Peyer's patch (tissue), 4 donors: ENCODE data around the gene PACRG. TPM values are rescaled to one million over a fixed set of nuclear protein-coding genes. Genes with fewer than 3 reads are reported as not detected.

Experiments used
- DNase-seq, 3 donors: peaks; one replicate each; pipeline ENCODE4 v3.0.0-alpha.2; 2017 to 2019
- H3K27ac ChIP-seq, 4 donors: fragments of 200-600 bp; sonication (generic); one replicate each; pipeline ENCODE4 v1.5.1; 2016 to 2019
- H3K27me3 ChIP-seq, 2 donors: fragments of 200-600 bp; sonication (generic); one replicate each; pipeline ENCODE4 v1.5.1; 2019
- H3K36me3 ChIP-seq, 3 donors: fragments of 200-600 bp; sonication (generic); one replicate each; pipeline ENCODE4 v1.5.1; 2016 to 2019
- H3K4me1 ChIP-seq, 4 donors: fragments of 200-600 bp; sonication (generic); one replicate each; pipeline ENCODE4 v1.5.1; 2016 to 2019
- H3K4me3 ChIP-seq, 4 donors: fragments of 200-600 bp; sonication (generic); 1 replicate in 3 of 4; 2 replicates in 1 of 4; pipeline ENCODE4 v1.5.1; 2016 to 2019; ENCODE audit warnings: mild to moderate bottlenecking in 1 of 4
- H3K9me3 ChIP-seq, 4 donors: fragments of 200-600 bp; sonication (generic); one replicate each; pipeline ENCODE4 v1.5.1; 2016 to 2019; ENCODE audit warnings: mild to moderate bottlenecking in 1 of 4
- POLR2A ChIP-seq, 2 donors: fragments of 450-650 bp; IDR thresholded peaks; one replicate each; pipeline ENCODE4 v1.5.1; 2017; ENCODE audit warnings: antibody characterized with exemption in 2 of 2, mild to moderate bottlenecking in 2 of 2, moderate library complexity in 2 of 2
- total RNA-seq, 4 donors: library from RNA; depleted of rRNA; stranded (reverse); fragments of >200 nt; gene quantifications; one replicate each; pipeline ENCODE4 v1.1.0, GENCODE V29; 2016
- TF ChIP-seq, protein P1 (sequence below), 6 experiments: fragments of 450-650 bp in 4 of 6; fragments of 200-600 bp in 2 of 6; sonication (generic) in 1 of 6; IDR thresholded peaks; one replicate each; pipeline ENCODE4 v1.5.1; 2017 to 2019; ENCODE audit warnings: antibody characterized with exemption in 6 of 6, mild to moderate bottlenecking in 3 of 6, moderate library complexity in 1 of 6

Gene PACRG
- total RNA-seq, 4 donors from 2014 or later: 0.76 to 2.5 TPM; not detected in 2

DNA sequence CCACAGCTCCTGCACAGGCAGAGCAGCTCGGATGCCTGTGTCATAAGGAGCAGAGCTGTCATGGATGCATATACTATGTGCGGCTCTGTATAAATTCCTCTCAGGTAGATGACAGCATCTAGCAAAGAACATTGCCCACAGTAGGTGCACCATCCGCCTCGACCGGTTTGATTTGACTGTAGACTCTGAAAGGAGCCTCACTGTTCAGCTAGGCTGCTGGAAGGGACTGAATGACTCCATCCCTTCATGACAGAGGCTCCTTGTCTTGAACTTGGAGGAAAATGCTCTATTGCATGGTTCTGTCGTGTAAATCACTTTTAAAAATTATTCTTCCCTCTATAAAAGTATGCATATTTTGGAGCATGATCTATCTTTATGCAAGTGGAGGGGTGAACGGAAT, 557.9 kb downstream of the PACRG start:
- Histone ChIP-seq H3K4me3 (no peak overlapping the region), H3K36me3 (no peaks in the 10 kb centered on the region), H3K27ac (no peak overlapping the region), H3K27me3 (no peaks in the 10 kb centered on the region), H3K4me1 (no peaks in the 10 kb centered on the region), H3K9me3 (no peaks in the 10 kb centered on the region)
- DNase-seq: no peak
- TF ChIP-seq, protein P1, sequence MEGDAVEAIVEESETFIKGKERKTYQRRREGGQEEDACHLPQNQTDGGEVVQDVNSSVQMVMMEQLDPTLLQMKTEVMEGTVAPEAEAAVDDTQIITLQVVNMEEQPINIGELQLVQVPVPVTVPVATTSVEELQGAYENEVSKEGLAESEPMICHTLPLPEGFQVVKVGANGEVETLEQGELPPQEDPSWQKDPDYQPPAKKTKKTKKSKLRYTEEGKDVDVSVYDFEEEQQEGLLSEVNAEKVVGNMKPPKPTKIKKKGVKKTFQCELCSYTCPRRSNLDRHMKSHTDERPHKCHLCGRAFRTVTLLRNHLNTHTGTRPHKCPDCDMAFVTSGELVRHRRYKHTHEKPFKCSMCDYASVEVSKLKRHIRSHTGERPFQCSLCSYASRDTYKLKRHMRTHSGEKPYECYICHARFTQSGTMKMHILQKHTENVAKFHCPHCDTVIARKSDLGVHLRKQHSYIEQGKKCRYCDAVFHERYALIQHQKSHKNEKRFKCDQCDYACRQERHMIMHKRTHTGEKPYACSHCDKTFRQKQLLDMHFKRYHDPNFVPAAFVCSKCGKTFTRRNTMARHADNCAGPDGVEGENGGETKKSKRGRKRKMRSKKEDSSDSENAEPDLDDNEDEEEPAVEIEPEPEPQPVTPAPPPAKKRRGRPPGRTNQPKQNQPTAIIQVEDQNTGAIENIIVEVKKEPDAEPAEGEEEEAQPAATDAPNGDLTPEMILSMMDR (IDR thresholded peaks at IDR 0.05): no peak
- no peak for TF ChIP-seq POLR2A (IDR thresholded peaks at IDR 0.05)

GRCh38 chr6:163287626-163288025, 559.9 kb downstream of the PACRG start:
- H3K4me1 ChIP-seq: no peaks in the 10 kb centered on the region
- TF ChIP-seq, protein P1 (IDR thresholded peaks at IDR 0.05): no peak
- TF ChIP-seq POLR2A (IDR thresholded peaks at IDR 0.05): no peak
- H3K27ac ChIP-seq: no peak overlapping the region
- no peak overlapping the region for H3K4me3 ChIP-seq
- no peaks in the 10 kb centered on the region for H3K27me3 ChIP-seq
- no peaks in the 10 kb centered on the region for H3K9me3 ChIP-seq
- no peaks in the 10 kb centered on the region for H3K36me3 ChIP-seq
- DNase-seq: no peak

GRCh38 chr6:163288066-163288465, 560.3 kb downstream of the PACRG start:
- no peak for DNase-seq
- Histone ChIP-seq H3K27ac (no peak overlapping the region), H3K4me1 (no peaks in the 10 kb centered on the region), H3K36me3 (no peaks in the 10 kb centered on the region), H3K9me3 (no peaks in the 10 kb centered on the region), H3K27me3 (no peaks in the 10 kb centered on the region), H3K4me3 (no peak overlapping the region)
- no peak for TF ChIP-seq POLR2A (IDR thresholded peaks at IDR 0.05)
- TF ChIP-seq, protein P1 (IDR thresholded peaks at IDR 0.05): no peak

DNA sequence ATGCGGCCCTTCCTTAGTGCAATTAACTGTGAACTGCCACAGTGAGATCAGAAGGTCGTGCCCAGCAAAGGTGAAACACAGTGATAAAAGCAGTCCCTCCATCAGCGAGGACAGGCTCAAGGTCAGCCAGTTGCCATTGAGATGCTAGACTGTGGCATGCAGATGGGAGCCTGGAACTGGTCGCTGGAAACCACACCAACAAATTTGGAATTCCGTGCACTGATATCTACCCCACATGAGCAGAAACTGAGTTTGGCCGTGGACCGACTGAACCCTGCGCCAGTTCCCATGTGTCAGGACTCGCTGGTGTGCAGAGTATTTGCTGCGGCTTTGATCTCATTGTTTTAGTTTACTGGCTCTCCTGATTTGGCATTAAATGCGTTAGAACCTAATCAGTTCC, 561.1 kb downstream of the PACRG start:
- Histone ChIP-seq H3K4me1 (no peaks in the 10 kb centered on the region), H3K9me3 (no peaks in the 10 kb centered on the region), H3K27ac (no peak overlapping the region), H3K27me3 (no peaks in the 10 kb centered on the region), H3K4me3 (no peak overlapping the region), H3K36me3 (no peaks in the 10 kb centered on the region)
- no peak for TF ChIP-seq POLR2A (IDR thresholded peaks at IDR 0.05)
- TF ChIP-seq, protein P1 (IDR thresholded peaks at IDR 0.05): no peak
- DNase-seq: no peak

- TF ChIP-seq, protein P1 (IDR thresholded peaks at IDR 0.05): no peak
- no peak for TF ChIP-seq POLR2A (IDR thresholded peaks at IDR 0.05)
- DNase-seq: no peak
- Histone ChIP-seq H3K27me3 (no peaks in the 10 kb centered on the region), H3K36me3 (no peaks in the 10 kb centered on the region), H3K27ac (no peak overlapping the region), H3K9me3 (no peaks in the 10 kb centered on the region), H3K4me3 (no peak overlapping the region), H3K4me1 (no peaks in the 10 kb centered on the region)
These were observed 561.7 kb downstream of the PACRG start for GRCh38 chr6:163289447-163289846.
